Thyroid gland (tissue), 4 donors: ENCODE data around the gene EZH1. TPM values are rescaled to one million over a fixed set of nuclear protein-coding genes. Genes with fewer than 3 reads are reported as not detected.

ENCODE experiments used
- DNase-seq, 2 donors: peaks; one replicate each; pipeline ENCODE4 v3.0.0-alpha.2; 2019
- H3K27ac ChIP-seq, 3 donors: fragments of 200-600 bp; sonication (generic); 1 replicate in 2 of 3; 2 replicates in 1 of 3; pipeline ENCODE4 v1.5.1; 2016 to 2019; ENCODE audit warnings: mild to moderate bottlenecking in 1 of 3, moderate library complexity in 1 of 3
- H3K27me3 ChIP-seq: fragments of 200-600 bp; sonication (generic); one replicate; pipeline ENCODE4 v1.5.1; 2019
- H3K36me3 ChIP-seq, 2 donors: fragments of 200-600 bp; sonication (generic); one replicate each; pipeline ENCODE4 v1.5.1; 2016 to 2019
- H3K4me1 ChIP-seq, 2 donors: fragments of 200-600 bp; sonication (generic); one replicate each; pipeline ENCODE4 v1.5.1; 2017 to 2019
- H3K4me3 ChIP-seq, 3 donors: fragments of 200-600 bp; sonication (generic); replicated peaks in 1 of 3; 1 replicate in 2 of 3; 2 replicates in 1 of 3; pipeline ENCODE4 v1.5.1; 2016; ENCODE audit warnings: mild to moderate bottlenecking in 1 of 3
- H3K9me3 ChIP-seq: fragments of 200-600 bp; sonication (generic); one replicate; pipeline ENCODE4 v1.5.1; 2017
- POLR2A ChIP-seq, 2 donors: fragments of 450-650 bp; IDR thresholded peaks; one replicate each; pipeline ENCODE4 v1.6.1; 2017; ENCODE audit warnings: antibody characterized with exemption in 2 of 2, mild to moderate bottlenecking in 2 of 2, moderate library complexity in 1 of 2
- WGBS, 2 donors: methylation state at CpG; one replicate each; pipeline ENCODE4 v1.1.5; 2017; 5-methylcytosine and 5-hydroxymethylcytosine counted together
- intact Hi-C: fragments of 100-400 bp; cut with DNase I; formaldehyde crosslinking; loops from one replicate; pipeline ENCODE4 v1.15.1; 2023
- total RNA-seq, 4 donors: library from RNA; depleted of rRNA; stranded (reverse); fragments of >200 nt; gene quantifications; one replicate each; pipeline ENCODE4 v1.2.3, GENCODE V29; 2016
- TF ChIP-seq, protein P1 (sequence below), 6 experiments: fragments of 200-600 bp in 3 of 6; fragments of 450-650 bp in 3 of 6; sonication (generic) in 3 of 6; IDR thresholded peaks; one replicate each; pipeline ENCODE4 v1.5.1; 2016 to 2019; ENCODE audit warnings: antibody characterized with exemption in 6 of 6, mild to moderate bottlenecking in 2 of 6, inconsistent platforms in 1 of 6, moderate library complexity in 1 of 6

Gene EZH1
- total RNA-seq, 4 donors from 2014 or later = 39.3 to 69.2 (median 56.4) TPM

GRCh38 chr17:42704837-42705494 lies 39.9 kb downstream of the EZH1 start:
- intact Hi-C loops = no loop called here
- WGBS, 2 donors = 89 to 91% methylated on average over 8 of the region's 8 CpGs
- Histone ChIP-seq H3K9me3 (no peaks in the 10 kb centered on the region), H3K27ac (no peak overlapping the region), H3K27me3 (no peaks in the 10 kb centered on the region), H3K4me3 (no peak overlapping the region), H3K4me1 (no peaks in the 10 kb centered on the region), H3K36me3 (peaks cover 86 to 96% of the 10 kb centered on the region in 2 donors)
- DNase-seq = no peak
- no peak for TF ChIP-seq POLR2A (IDR thresholded peaks at IDR 0.05)
- TF ChIP-seq, protein P1, sequence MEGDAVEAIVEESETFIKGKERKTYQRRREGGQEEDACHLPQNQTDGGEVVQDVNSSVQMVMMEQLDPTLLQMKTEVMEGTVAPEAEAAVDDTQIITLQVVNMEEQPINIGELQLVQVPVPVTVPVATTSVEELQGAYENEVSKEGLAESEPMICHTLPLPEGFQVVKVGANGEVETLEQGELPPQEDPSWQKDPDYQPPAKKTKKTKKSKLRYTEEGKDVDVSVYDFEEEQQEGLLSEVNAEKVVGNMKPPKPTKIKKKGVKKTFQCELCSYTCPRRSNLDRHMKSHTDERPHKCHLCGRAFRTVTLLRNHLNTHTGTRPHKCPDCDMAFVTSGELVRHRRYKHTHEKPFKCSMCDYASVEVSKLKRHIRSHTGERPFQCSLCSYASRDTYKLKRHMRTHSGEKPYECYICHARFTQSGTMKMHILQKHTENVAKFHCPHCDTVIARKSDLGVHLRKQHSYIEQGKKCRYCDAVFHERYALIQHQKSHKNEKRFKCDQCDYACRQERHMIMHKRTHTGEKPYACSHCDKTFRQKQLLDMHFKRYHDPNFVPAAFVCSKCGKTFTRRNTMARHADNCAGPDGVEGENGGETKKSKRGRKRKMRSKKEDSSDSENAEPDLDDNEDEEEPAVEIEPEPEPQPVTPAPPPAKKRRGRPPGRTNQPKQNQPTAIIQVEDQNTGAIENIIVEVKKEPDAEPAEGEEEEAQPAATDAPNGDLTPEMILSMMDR (IDR thresholded peaks at IDR 0.05) = no peak

GRCh38 chr17:42704490-42704836 lies 40.4 kb downstream of the EZH1 start:
- TF ChIP-seq POLR2A (IDR thresholded peaks at IDR 0.05) = no peak
- TF ChIP-seq, protein P1 (IDR thresholded peaks at IDR 0.05) = no peak
- Histone ChIP-seq H3K27me3 (no peaks in the 10 kb centered on the region), H3K27ac (no peak overlapping the region), H3K36me3 (peaks cover 81 to 90% of the 10 kb centered on the region in 2 donors), H3K4me1 (peaks cover 0 to under 1% of the 10 kb centered on the region in 2 donors), H3K4me3 (no peak overlapping the region), H3K9me3 (no peaks in the 10 kb centered on the region)
- no peak for DNase-seq
- WGBS, 2 donors = 90 to 91% methylated on average over 5 of the region's 5 CpGs
- intact Hi-C loops = no loop called here

DNA sequence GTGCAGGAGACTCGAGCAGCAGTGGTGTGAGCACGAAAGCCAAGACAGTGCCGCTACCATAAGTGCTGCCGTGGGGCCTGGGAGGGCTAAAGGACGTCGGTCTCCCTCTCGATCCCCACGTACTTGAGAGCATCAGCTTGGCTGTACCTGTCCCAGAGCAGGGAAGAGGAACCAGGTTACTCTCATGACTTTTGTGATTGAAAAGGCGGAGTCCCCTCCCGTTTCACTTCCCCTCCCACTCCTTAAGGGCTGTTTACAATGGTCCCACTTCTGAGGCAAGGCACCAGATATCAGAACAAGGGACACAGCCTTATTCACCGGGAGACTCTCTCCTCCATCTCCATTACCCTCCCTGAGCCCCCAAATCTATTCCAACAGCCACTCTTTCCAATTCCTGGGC lies 42.4 kb downstream of the EZH1 start:
- WGBS, 2 donors = 80 to 88% methylated on average over 11 of the region's 11 CpGs
- Histone ChIP-seq H3K27ac (no peak overlapping the region), H3K4me3 (no peak overlapping the region), H3K9me3 (no peaks in the 10 kb centered on the region), H3K36me3 (peaks cover 61 to 72% of the 10 kb centered on the region in 2 donors), H3K27me3 (no peaks in the 10 kb centered on the region), H3K4me1 (peaks cover 0 to 4% of the 10 kb centered on the region in 2 donors)
- DNase-seq = no peak
- intact Hi-C loops = no loop called here
- TF ChIP-seq POLR2A (IDR thresholded peaks at IDR 0.05) = no peak
- TF ChIP-seq, protein P1 (IDR thresholded peaks at IDR 0.05) = no peak

GRCh38 chr17:42700586-42701289 lies 44.1 kb downstream of the EZH1 start:
- no peak overlapping the region for H3K27ac ChIP-seq
- 85 to 87% methylated on average over 10 of the region's 10 CpGs for WGBS, 2 donors
- H3K27me3 ChIP-seq = no peaks in the 10 kb centered on the region
- DNase-seq = no peak
- H3K4me3 ChIP-seq = no peak overlapping the region
- H3K36me3 ChIP-seq = peaks cover 46 to 55% of the 10 kb centered on the region in 2 donors
- peaks cover 0 to 4% of the 10 kb centered on the region in 2 donors for H3K4me1 ChIP-seq
- no peak for TF ChIP-seq POLR2A (IDR thresholded peaks at IDR 0.05)
- intact Hi-C loops = no loop called here
- no peaks in the 10 kb centered on the region for H3K9me3 ChIP-seq

DNA sequence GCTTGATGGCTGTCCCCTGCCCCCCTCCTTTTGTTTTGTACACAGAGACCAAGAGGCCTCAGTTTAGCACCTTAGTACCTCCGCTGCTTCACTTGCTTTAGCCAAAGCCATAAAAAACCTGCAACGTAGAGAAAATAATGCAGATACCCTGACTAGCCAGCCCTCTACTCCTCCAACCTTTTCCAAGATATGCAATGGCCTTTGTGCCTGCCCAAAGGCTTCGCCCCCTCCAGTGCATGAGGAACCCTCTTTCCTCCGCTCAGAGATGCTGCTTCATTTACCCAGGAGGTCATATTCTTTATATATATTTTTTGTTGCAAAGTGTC lies 45.5 kb downstream of the EZH1 start:
- DNase-seq = no peak
- Histone ChIP-seq H3K4me1 (peaks cover 0 to 4% of the 10 kb centered on the region in 2 donors), H3K27me3 (no peaks in the 10 kb centered on the region), H3K36me3 (peaks cover 32 to 42% of the 10 kb centered on the region in 2 donors), H3K27ac (no peak overlapping the region), H3K4me3 (no peak overlapping the region), H3K9me3 (no peaks in the 10 kb centered on the region)
- intact Hi-C loops = no loop called here
- TF ChIP-seq, protein P1 (IDR thresholded peaks at IDR 0.05) = no peak
- no peak for TF ChIP-seq POLR2A (IDR thresholded peaks at IDR 0.05)
- WGBS, 2 donors = 90 to 92% methylated on average over 4 of the region's 4 CpGs
